ENCODE results near the gene CASK.
A peak's percentile ranks its signal among the peaks of the same experiment; 100 is the strongest.

Gene CASK

DNA sequence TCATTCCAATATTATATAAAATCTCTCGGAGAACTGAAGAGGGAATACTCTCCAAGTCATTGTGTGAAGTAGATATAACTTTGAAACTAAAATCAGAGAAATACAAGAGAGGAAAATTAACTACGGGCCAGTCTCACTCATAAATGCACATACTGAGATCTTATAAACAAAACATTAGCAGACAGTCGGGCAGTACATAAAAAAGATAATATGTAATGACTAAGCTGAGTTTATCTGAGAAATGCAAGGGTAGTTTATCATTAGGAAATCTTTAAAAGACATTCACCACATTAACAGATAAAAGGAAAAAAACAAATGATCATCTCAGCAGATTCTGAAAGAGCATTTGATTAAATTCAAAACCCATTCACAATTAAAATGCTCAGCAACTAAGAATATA is 359.5 kb downstream of the CASK start:
- no peak for DNase-seq (ENCODE audit: low read depth)

DNA sequence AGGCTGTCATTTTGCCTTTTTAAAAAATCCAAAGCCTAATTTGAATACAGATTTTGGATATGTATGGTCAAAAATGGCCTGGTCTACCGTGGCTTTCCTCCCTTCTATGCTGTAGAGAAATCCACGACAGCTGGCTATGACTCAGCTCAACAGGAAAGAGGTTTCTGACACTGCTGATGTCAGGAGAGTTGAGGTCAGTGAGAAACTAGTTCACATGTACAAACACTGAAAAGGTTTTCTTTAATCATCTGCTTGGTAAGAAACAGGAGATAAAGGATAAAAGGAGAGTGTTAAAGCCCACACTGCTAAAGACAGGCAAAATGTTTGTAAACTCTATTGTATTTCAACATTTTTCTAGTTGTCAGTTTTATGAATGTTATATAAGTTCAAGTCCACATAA is 362.3 kb downstream of the CASK start:
- peak; percentile 10 for DNase-seq (ENCODE audit: low read depth)

DNA sequence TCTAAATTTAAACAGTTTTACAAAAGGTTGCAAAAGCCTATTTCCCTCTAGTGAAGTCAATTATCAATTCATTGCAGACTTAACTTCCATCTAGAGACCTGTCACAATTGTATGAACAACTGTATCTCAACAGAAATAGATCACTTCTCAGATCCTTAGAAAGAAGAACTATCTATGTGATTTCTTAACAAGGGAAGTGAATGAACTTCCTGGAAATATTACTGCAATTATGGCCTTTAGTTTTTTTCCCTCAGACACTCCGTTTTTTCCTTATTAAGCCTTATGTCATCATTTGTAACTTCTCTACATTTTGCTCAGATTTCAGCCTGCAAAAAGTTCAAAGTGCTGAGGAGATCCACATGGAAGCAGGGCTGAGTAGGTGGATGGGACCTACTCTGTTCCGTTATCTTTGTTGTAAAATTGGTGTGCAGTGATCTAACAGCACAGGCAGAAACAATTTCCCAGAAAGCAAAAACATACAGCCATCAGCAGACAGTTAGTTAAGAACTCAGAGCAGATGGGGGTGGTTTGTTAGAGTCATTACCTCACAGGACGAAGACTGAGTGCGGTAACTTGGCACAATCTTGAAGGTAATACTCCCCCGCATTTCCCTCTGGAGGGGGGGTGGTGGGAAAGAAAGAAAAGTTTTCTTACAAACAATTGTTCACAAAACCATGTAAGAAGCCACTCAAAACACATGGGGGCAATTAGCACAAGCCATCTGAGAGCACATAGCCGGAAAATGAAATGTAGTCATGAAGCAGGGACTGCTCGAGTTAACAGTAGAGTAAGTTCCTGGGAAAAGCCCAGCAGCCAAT is 363.9 kb downstream of the CASK start:
- peak; percentile 7 for DNase-seq (ENCODE audit: low read depth)

DNA sequence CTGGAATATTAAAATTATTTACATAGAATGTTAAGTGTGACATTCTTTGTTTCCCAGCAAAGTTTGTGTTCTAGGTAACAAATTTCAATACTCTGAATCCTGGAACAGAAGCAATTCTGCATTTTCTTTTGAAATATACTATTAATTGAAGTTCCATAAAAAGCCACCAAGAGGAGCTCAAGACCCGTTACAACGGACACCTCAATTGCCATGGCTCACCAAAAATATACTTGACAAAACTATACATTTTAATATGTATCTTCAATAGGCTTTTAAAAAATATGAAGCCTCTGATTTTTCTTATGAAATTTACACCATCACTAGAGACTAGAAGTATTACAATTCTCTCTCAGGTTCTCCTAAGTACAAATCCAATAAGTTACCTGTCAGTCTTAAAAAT is 364.8 kb downstream of the CASK start:
- no peak for DNase-seq (ENCODE audit: low read depth)

DNA sequence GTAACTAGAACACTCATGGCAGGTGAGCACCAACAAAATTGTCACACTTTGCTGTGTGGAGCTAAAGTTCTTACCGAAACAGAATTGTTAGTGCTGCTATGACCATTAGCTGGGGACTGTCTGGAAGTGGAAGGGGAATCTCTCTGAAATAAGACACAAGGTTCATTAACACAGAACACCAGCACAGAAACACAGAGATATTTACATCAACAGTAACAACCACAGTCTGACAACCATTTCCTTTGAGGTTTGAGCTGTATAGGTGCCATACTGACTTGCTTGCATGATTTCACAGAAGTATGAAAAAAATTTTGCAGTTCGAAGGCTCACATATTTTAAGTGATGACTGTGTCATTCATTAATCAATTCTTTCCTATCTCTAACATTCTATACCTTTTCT is 366.4 kb downstream of the CASK start:
- no peak for DNase-seq (ENCODE audit: low read depth)

DNA sequence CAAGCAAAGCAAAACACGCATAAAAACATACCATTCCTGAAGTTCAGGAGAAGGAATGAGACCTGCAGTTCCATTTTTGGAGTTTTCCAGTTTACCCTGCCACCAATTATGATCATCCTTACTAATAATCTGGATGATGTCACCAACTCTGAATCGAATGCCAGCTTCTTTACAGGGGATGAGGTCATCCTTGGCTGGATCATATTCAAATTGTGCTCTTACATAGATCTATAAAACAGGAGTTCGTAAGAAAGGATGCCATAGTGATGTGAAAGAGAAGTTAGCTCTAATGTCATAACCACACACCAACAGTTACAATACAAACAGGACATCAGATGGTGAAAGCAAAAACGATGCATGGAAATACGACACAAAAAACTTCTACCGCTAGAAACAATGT is 369.7 kb downstream of the CASK start:
- DNase-seq (ENCODE audit: low read depth) = no peak

DNA sequence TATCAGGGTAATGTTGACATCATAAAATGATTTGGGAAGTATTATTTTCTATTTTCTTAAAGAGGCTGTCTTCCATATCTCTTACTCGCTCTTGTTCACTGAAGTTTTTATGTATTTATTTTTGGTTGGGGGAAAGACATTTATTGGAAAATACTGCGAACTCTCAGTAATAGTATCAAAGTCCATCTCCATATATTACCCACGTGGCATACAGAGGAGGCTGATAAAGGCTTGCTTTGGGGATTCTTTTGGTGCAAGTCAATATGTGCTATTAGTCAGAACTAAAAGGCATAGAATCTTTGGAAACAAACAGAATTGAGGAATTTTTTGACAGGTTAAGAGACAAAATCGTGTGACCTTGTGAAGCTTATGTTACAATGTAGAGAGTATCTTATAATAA is 374.9 kb downstream of the CASK start:
- DNase-seq (ENCODE audit: low read depth) = no peak

DNA sequence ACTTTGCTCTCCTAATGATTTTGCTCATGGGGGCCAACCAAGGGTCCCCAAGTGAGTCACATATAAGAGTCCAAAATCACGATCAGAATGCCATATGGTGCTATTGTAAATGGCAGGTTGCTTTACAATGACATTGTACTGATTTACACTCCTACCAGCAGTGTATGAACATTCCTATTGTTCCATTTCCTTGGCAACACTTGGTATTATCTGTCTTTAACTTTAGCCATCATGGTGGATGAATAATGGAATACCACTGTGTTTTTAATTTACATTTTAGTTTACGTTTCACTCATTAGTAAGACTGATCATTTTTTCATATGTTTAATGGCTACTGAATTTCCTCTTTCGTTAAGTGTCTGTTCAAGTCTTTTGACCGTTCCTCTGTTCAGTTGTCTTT is 379.7 kb downstream of the CASK start:
- DNase-seq (ENCODE audit: low read depth) = no peak

DNA sequence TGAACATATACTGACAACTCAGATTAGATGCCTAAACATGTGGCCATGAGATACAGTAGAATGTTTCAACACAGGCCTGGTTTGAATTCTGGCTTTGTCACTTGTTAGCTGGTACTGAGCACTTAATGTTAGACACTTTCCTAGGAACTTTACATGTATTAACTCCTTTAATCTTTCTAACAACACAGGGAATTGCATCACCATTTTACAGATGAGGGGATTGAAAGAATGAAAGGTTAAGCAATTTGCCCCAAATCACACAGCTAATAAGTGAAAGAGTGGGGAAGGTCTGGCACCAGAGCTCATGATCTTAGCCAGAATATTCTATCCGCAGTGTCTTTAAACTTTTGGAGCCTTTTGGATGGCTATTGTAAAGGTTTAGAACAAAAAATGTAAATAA is 380.3 kb downstream of the CASK start:
- no peak for DNase-seq (ENCODE audit: low read depth)

DNA sequence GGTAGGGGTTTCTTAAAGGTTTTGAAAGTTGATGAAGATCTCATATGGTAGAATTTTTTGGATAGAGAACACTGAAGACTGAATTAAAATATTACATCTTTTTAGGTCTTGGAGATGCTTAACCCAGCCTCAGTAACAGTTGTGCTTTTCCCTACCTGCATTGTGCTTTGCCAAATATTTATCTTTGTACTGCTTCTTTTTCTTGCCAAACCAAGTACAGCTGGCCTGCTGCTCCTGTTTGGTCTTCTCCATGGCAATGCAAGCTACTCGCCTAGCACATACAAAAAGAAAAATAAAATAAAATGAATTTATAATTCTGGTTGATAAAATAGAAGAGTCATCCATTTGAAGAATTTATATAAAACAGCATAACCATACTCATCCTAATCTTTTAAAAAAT is 380.8 kb downstream of the CASK start:
- DNase-seq (ENCODE audit: low read depth) = no peak

DNA sequence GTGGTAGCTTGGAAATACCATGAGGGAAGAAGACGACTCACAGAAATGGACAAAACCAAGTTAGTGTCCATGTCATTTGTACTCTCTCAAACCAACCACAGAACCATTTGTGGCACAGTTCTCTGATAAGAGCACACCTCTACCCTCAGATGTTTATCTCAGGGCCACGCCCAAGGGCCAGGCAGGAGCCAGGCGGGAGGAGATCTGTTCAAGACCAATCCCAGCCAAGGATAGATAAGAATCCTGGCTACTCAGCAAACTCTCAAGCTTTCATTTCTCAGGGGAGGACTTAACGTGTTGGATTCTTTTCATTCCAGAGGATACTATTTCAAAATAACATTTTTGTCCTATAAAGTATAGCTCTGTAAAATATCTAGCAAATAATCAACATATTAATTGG is 381.2 kb downstream of the CASK start:
- DNase-seq (ENCODE audit: low read depth) = no peak

DNA sequence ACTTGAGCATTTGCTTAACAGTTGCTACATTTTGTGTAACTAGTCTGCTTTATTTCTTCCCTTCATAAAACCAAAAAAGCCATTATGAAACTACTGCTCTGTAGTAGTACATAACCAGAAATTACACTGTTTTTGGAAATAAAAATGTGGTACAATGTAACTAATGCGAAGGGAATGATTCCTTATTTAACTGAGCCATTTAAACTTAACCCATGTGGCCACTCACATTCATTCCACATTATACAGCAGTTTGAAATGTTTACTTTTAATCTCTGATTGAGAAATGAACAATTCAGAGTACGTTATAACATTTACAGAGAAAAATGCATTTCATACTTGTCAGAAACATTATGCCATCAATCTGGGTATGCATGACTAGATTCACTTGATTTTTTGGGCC is 382.0 kb downstream of the CASK start:
- no peak for DNase-seq (ENCODE audit: low read depth)

DNA sequence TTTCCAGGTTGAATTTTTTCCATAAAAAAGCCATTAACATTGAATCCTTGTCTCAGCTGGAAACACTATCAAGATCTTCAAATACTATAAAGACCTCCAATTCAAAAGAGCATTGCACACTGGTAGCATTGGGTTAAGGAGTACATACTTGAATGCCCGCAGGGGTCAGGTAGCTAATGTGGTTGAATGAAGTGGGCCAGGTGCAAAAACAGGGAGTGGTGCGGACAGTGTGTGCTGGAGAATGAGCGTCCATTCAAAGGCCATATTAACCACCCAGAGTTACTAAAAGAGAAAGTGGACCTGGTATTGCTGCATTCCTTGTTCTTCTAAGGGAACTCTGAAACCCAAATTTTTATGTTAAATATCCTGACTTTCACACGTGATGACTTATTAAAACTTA is 384.6 kb downstream of the CASK start:
- no peak for DNase-seq (ENCODE audit: low read depth)

DNA sequence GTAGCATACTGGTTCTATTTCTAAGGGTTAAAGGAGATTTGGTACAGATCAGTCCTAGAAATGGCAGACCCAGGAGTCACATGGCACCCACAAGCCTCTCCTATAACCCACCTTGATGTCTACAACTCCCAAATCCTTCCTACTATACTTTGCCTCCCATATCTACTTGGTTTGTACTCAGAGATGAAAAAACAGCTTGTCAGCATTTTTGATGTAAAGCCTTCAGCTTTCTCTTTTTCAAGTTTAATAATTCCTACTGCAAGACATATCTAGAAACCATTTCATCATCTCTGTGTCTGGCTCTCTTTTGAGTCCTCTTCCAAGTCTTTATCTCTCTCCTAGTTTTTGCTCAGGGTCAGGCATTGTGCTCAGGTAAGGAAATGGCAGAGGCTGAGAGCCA is 393.3 kb downstream of the CASK start:
- DNase-seq (ENCODE audit: low read depth) = no peak

DNA sequence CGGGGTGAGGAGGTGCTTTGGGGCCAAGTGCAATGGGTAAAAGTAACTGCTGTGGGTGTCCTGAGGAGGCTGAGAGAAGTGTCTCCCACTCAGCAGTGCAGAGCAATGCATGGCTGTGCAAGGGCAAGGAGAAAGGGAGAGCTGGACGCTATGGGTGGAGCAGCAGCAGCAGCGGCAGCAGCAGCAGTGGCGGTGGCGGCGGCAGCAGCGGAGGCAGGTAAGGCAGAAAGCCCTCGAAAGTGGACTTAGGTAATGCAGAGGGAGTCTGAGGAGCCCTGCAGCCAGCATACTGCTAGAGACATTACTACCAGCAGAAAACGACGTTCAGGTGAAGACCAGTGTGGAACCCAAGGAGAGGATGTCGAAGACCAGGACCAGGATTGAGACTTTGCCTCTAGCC is 394.1 kb downstream of the CASK start:
- no peak for DNase-seq (ENCODE audit: low read depth)

DNA sequence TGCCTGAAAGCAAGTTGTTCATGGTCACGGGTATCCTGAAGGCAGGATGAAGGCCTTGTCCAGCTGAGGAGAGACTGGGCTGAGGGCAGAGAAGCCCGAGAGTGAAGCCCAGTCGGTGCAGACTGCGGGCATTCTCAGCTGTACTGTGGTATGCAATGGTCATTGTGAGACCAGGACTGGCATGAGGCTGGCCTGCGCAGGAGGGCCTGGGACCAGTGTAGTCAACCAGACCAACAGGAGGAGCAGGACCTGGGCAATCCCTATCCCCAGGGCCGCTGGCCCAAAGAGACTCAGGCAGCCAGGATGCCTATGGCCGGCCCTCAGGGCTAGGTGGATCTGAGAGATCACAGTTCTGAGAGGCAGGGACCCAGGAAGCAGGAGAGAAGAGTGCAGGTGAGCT is 394.6 kb downstream of the CASK start:
- no peak for DNase-seq (ENCODE audit: low read depth)

DNA sequence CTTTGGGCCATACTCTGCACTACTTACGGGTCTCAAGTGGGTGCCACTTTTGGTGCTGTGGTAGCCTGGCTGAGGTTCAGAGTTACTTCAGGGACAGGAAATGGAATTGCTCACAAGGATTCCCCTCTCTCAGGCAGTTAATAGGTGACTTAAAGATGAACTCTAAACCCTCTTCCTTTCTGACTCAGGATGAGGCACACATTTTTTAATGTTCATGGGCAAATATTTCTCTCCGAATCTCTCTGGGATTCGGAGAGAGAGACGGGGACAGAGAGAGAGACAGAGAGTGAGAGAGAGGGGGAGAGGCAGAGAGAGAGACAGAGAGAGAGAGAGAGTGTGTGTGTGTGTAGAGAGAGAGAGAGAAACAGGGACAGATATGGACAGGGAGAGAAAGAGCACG is 396.4 kb downstream of the CASK start:
- DNase-seq (ENCODE audit: low read depth) = no peak

DNA sequence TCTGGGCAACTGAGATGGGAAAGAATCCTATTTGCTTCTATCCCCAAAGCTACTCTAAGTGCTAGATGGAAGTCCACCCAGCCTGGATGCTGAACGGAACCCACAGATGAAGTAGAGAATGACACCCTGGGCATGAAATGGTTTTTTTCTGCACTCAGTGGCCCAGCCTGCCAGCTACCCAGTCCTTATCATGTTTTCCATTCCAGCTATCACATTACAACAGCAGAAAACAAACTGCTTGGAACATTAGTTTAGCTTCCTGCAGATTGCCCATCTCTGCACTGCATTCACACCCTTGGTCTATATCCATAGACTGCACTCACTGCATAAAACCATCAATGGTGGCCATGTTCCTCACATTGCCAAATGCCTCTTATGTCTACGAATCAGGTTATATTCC is 397.1 kb downstream of the CASK start:
- DNase-seq (ENCODE audit: low read depth) = no peak

DNA sequence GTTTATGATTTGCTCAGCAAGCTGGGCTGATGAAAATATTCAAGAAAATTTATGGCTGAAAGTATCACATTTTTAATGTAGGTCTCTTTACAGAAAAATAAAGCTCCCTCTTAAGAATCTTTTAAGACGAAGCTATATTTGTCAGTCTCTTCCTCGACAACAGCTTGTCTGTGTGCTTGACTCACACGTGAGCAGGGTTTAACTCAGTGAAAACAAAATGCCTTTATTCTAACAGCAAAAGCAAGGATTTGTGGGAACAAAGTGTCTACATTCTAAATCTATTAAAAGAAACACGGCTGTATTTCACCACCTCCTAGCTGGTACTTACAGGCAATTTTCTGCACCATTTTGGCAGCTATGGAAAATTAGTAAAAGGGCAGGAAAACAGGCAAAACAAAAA is 400.7 kb downstream of the CASK start:
- DNase-seq (ENCODE audit: low read depth) = no peak

DNA sequence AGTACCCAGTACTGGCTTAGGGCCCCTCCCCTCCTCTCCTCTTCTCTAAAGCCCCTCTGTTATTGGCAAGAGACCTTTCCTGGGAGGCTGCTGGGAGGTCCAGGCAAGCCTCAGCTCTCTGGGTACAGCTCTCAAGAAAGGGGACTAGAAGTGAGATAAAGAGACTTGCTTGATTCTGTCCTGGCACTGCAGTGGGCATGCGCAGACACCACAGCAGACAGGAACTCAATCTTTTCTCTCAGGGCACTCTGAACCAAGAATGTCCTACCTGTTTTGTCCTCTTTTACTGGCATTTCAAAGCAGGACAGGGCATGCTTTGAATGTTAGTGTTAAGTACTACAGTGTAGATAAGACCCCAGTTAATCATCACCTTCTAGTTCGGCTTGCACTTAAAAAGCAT is 401.3 kb downstream of the CASK start:
- no peak for DNase-seq (ENCODE audit: low read depth)

DNA sequence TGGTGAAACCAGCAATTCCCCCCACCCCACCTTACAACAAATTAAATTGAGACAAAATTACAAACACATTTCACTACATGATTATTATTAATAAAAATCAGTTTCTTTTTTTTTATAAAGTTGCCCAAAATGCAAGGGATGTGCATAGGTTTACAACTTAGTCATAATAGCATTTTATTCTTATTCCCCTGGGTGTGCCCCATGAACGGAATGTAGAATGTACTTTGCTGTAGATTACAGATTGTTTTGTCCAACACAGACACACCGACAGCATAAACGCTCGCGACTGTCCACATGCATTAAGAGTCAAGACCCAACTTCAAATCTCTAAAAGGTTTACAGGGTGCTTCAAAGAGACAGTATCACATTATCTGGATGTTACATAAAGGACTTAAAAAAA is 403.9 kb downstream of the CASK start:
- no peak for DNase-seq (ENCODE audit: low read depth)

DNA sequence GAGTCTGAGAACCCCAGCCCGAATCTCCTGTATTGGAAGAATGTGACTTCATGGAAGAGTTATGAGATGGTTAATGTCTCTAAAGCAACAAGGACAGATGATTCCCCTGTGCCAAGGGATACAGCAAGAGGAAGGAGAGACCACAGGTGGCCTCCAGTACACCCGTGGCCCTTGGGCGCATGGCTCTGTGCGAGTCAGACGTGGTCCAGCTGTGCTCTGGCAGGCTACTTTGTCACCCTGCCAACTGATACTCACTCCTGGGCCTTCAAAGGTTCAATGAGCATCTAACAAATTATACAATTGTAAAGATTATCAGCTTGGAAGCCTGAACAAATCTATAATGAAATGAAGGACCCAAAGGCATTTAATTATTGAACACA is 404.5 kb downstream of the CASK start:
- DNase-seq (ENCODE audit: low read depth) = no peak

DNA sequence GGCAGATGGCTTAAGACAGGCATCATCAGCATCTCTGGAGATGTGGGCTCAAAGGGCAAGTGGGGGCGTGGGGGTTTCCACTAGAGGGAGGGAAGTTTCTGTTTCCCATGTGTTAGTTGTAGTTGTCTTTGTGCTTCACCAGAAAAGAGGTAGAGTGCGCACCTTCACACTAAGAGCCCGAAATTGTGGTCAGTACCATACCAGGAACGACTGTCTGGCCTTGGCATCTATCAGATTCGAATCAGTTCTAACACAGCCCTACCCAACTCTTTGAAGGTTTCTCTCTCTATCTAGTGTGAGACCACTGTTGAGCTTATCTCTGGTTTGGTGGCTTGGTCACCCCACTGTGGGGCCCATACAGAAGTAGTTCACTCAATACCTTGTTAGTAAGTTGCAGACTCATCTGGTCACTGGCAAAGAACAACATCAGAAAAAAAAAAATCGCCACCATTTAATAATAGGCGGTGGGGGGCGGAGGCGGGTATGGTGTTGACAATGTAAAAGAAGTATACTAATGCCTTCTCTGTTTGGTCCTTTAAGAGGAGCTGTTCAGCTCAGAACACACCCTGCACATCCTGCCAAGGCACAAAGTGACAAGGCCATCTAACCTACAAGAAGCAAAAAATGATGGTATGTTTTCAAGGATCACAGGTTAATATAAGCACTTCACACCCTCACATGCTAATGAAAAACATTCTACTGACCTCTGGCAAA is 405.1 kb downstream of the CASK start:
- peak; percentile 23 for DNase-seq (ENCODE audit: low read depth)
